Neural progenitor cell (in vitro differentiated cells): ENCODE measurements around the gene VIPR1. TPM values are rescaled to one million over a fixed set of nuclear protein-coding genes. Genes with fewer than 3 reads are reported as not detected.

ENCODE experiments used
- DNase-seq: peaks from one replicate; pipeline ENCODE4 v3.0.0-alpha.2; 2016; ENCODE audit warnings: low spot score
- H2AFZ ChIP-seq: fragments of 200-600 bp; sonication (generic); replicated peaks from 2 replicates; pipeline ENCODE4 v1.6.1; 2016; ENCODE audit warnings: antibody characterized with exemption
- H3F3A ChIP-seq: fragments of 200-600 bp; sonication (generic); 2 replicates; pipeline ENCODE4 v1.6.1; 2016; ENCODE audit warnings: antibody characterized with exemption, low read depth
- H3K27ac ChIP-seq: fragments of 200-600 bp; sonication (generic); 2 replicates; pipeline ENCODE4 v1.5.1; 2016; ENCODE audit warnings: mild to moderate bottlenecking
- H3K27me3 ChIP-seq: fragments of 200-600 bp; sonication (generic); 2 replicates; pipeline ENCODE4 v1.6.1; 2016; ENCODE audit warnings: mild to moderate bottlenecking, moderate library complexity
- H3K36me3 ChIP-seq: fragments of 200-600 bp; sonication (generic); 2 replicates; pipeline ENCODE4 v1.5.1; 2016
- H3K4me1 ChIP-seq: fragments of 200-600 bp; sonication (generic); 2 replicates; pipeline ENCODE4 v1.6.1; 2016; ENCODE audit warnings: mixed run types
- H3K4me2 ChIP-seq: fragments of 200-600 bp; sonication (generic); 2 replicates; pipeline ENCODE4 v1.6.1; 2016
- H3K4me3 ChIP-seq: fragments of 200-600 bp; sonication (generic); 2 replicates; pipeline ENCODE4 v1.5.1; 2016
- H3K79me2 ChIP-seq: fragments of 200-600 bp; sonication (generic); 2 replicates; pipeline ENCODE4 v1.6.1; 2016; ENCODE audit warnings: low read depth
- H3K9ac ChIP-seq: fragments of 200-600 bp; sonication (generic); 2 replicates; pipeline ENCODE4 v1.6.1; 2016
- H3K9me3 ChIP-seq: fragments of 200-600 bp; sonication (generic); 2 replicates; pipeline ENCODE4 v1.5.1; 2016; ENCODE audit warnings: low read depth
- H4K20me1 ChIP-seq: fragments of 200-600 bp; sonication (generic); 2 replicates; pipeline ENCODE4 v1.6.1; 2016; ENCODE audit warnings: low read depth
- H3K27ac Mint-ChIP-seq: 3 replicates; pipeline ENCODE4 v1.8.0; 2021; ENCODE audit warnings: mixed read lengths
- H3K27me3 Mint-ChIP-seq: 2 replicates; pipeline ENCODE4 v1.8.0; 2022; ENCODE audit warnings: low read depth, mild to moderate bottlenecking, inconsistent platforms, moderate library complexity, mixed read lengths; ENCODE audit not compliant: insufficient read depth
- H3K36me3 Mint-ChIP-seq: 3 replicates; pipeline ENCODE4 v1.8.0; 2021; ENCODE audit warnings: mixed read lengths
- H3K4me1 Mint-ChIP-seq: 3 replicates; pipeline ENCODE4 v1.8.0; 2021; ENCODE audit warnings: mixed read lengths
- H3K4me3 Mint-ChIP-seq: 3 replicates; pipeline ENCODE4 v1.8.0; 2021; ENCODE audit warnings: mild to moderate bottlenecking, moderate library complexity, mixed read lengths
- H3K9me3 Mint-ChIP-seq: 3 replicates; pipeline ENCODE4 v1.8.0; 2020; ENCODE audit warnings: mixed read lengths
- CTCF ChIP-seq: fragments of 200-600 bp; sonication (generic); IDR thresholded peaks from 2 replicates; pipeline ENCODE4 v1.5.1; 2017; ENCODE audit warnings: antibody characterized with exemption, mild to moderate bottlenecking
- EZH2 ChIP-seq: fragments of 200-600 bp; sonication (generic); IDR thresholded peaks from 2 replicates; pipeline ENCODE4 v1.6.1; 2017; ENCODE audit warnings: antibody characterized with exemption, mild to moderate bottlenecking, moderate library complexity
- EZH2phosphoT487 ChIP-seq: fragments of 200-600 bp; sonication (generic); IDR thresholded peaks from 2 replicates; pipeline ENCODE4 v1.6.1; 2017; ENCODE audit warnings: antibody characterized with exemption
- total RNA-seq: library from RNA; depleted of rRNA; stranded (reverse); fragments of >200 nt; gene quantifications from 2 replicates; pipeline ENCODE4 v1.2.3, GENCODE V29; 2015; ENCODE audit warnings: low replicate concordance

VIPR1 gene
- total RNA-seq, 1 donor from 2014 or later: 1.4 TPM

GRCh38 chr3:42509111-42509510, 6.7 kb downstream of the VIPR1 start:
- H3K27ac ChIP-seq: no peak overlapping the region
- no peaks in the 10 kb centered on the region for H3K4me1 Mint-ChIP-seq
- no peaks in the 10 kb centered on the region for H3F3A ChIP-seq
- DNase-seq: no peak
- no peak overlapping the region for H2AFZ ChIP-seq
- no peaks in the 10 kb centered on the region for H3K79me2 ChIP-seq
- H4K20me1 ChIP-seq: no peaks in the 10 kb centered on the region
- no peaks in the 10 kb centered on the region for H3K9me3 Mint-ChIP-seq
- H3K27me3 Mint-ChIP-seq: peaks cover 10% of the 10 kb centered on the region
- TF ChIP-seq EZH2: no peak
- no peaks in the 10 kb centered on the region for H3K36me3 Mint-ChIP-seq
- no peaks in the 10 kb centered on the region for H3K36me3 ChIP-seq
- H3K9me3 ChIP-seq: no peaks in the 10 kb centered on the region
- no peak overlapping the region for H3K4me3 Mint-ChIP-seq
- H3K4me2 ChIP-seq: no peak overlapping the region
- H3K27me3 ChIP-seq: no peaks in the 10 kb centered on the region
- H3K4me3 ChIP-seq: no peak overlapping the region
- H3K4me1 ChIP-seq: no peaks in the 10 kb centered on the region
- no peak overlapping the region for H3K27ac Mint-ChIP-seq
- no peak overlapping the region for H3K9ac ChIP-seq

- Mint-ChIP-seq H3K36me3 (no peaks in the 10 kb centered on the region), H3K27ac (no peak overlapping the region), H3K27me3 (peaks cover 9% of the 10 kb centered on the region), H3K9me3 (no peaks in the 10 kb centered on the region), H3K4me3 (no peak overlapping the region), H3K4me1 (no peaks in the 10 kb centered on the region)
- Histone ChIP-seq H3F3A (no peaks in the 10 kb centered on the region), H3K4me2 (no peak overlapping the region), H4K20me1 (no peaks in the 10 kb centered on the region), H2AFZ (no peak overlapping the region), H3K9ac (no peak overlapping the region), H3K79me2 (no peaks in the 10 kb centered on the region), H3K9me3 (no peaks in the 10 kb centered on the region), H3K4me3 (no peak overlapping the region), H3K27me3 (no peaks in the 10 kb centered on the region), H3K4me1 (no peaks in the 10 kb centered on the region), H3K27ac (no peak overlapping the region), H3K36me3 (no peaks in the 10 kb centered on the region)
- TF ChIP-seq EZH2phosphoT487 (no peak), CTCF (no peak), EZH2 (no peak)
- no peak for DNase-seq
Observed at GRCh38 chr3:42510325-42510724, 7.9 kb downstream of the VIPR1 start.

GRCh38 chr3:42511201-42511600, 8.8 kb downstream of the VIPR1 start:
- no peaks in the 10 kb centered on the region for H3K36me3 ChIP-seq
- no peaks in the 10 kb centered on the region for H3K4me1 Mint-ChIP-seq
- no peaks in the 10 kb centered on the region for H3F3A ChIP-seq
- H3K9me3 Mint-ChIP-seq: no peaks in the 10 kb centered on the region
- H3K4me3 Mint-ChIP-seq: no peak overlapping the region
- TF ChIP-seq EZH2phosphoT487 (no peak), CTCF (no peak), EZH2 (no peak)
- no peaks in the 10 kb centered on the region for H4K20me1 ChIP-seq
- no peak overlapping the region for H3K4me3 ChIP-seq
- no peak overlapping the region for H3K4me2 ChIP-seq
- no peaks in the 10 kb centered on the region for H3K9me3 ChIP-seq
- H3K79me2 ChIP-seq: no peaks in the 10 kb centered on the region
- H2AFZ ChIP-seq: no peak overlapping the region
- H3K4me1 ChIP-seq: no peaks in the 10 kb centered on the region
- no peaks in the 10 kb centered on the region for H3K27me3 ChIP-seq
- H3K27ac Mint-ChIP-seq: no peak overlapping the region
- H3K36me3 Mint-ChIP-seq: no peaks in the 10 kb centered on the region
- DNase-seq: no peak
- H3K27ac ChIP-seq: no peak overlapping the region
- no peak overlapping the region for H3K9ac ChIP-seq
- peaks cover 9% of the 10 kb centered on the region for H3K27me3 Mint-ChIP-seq

GRCh38 chr3:42511736-42512135, 9.3 kb downstream of the VIPR1 start:
- Histone ChIP-seq H3K27me3 (no peaks in the 10 kb centered on the region), H3K36me3 (no peaks in the 10 kb centered on the region), H2AFZ (no peak overlapping the region), H3K4me3 (no peak overlapping the region), H3K4me2 (no peak overlapping the region), H3K4me1 (no peaks in the 10 kb centered on the region), H3F3A (no peaks in the 10 kb centered on the region), H3K9ac (no peak overlapping the region), H3K9me3 (no peaks in the 10 kb centered on the region), H3K79me2 (no peaks in the 10 kb centered on the region), H4K20me1 (no peaks in the 10 kb centered on the region), H3K27ac (no peak overlapping the region)
- Mint-ChIP-seq H3K4me1 (no peaks in the 10 kb centered on the region), H3K27ac (no peak overlapping the region), H3K36me3 (no peaks in the 10 kb centered on the region), H3K27me3 (peaks cover 8% of the 10 kb centered on the region), H3K9me3 (no peaks in the 10 kb centered on the region), H3K4me3 (no peak overlapping the region)
- no peak for DNase-seq
- TF ChIP-seq CTCF (no peak), EZH2 (no peak), EZH2phosphoT487 (no peak)
